Breast epithelium (tissue), 3 donors: ENCODE measurements around the gene CEP128.

ENCODE experiments used
- POLR2A ChIP-seq: fragments of 450-650 bp; IDR thresholded peaks from one replicate; pipeline ENCODE4 v1.6.1; 2016; ENCODE audit warnings: antibody characterized with exemption, mild to moderate bottlenecking, moderate library complexity
- TF ChIP-seq, protein P1 (sequence below), 3 donors: fragments of 450-650 bp; IDR thresholded peaks; one replicate each; pipeline ENCODE4 v1.5.1; 2016 to 2017; ENCODE audit warnings: antibody characterized with exemption in 3 of 3, mild to moderate bottlenecking in 3 of 3, moderate library complexity in 3 of 3

DNA sequence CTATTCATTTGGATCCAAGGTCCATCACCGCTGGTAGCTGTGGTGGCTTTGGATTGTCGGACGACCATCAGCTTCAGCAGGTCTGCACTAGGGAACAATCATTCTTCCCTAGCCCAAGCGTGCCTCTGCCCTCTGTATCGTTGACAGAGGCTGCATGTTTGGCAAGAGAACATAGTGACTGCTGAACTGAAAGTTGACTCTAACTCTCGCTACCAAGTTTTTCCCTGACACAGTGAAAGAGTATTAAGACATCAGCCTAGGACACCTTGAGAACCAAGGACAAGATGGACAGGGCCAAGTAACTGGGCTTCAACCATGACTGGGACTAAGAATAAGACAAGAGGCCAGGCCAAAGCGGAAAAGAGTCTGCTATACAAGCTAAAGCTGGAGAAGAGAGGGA lies 40.1 kb upstream of the CEP128 start:
- TF ChIP-seq, protein P1, sequence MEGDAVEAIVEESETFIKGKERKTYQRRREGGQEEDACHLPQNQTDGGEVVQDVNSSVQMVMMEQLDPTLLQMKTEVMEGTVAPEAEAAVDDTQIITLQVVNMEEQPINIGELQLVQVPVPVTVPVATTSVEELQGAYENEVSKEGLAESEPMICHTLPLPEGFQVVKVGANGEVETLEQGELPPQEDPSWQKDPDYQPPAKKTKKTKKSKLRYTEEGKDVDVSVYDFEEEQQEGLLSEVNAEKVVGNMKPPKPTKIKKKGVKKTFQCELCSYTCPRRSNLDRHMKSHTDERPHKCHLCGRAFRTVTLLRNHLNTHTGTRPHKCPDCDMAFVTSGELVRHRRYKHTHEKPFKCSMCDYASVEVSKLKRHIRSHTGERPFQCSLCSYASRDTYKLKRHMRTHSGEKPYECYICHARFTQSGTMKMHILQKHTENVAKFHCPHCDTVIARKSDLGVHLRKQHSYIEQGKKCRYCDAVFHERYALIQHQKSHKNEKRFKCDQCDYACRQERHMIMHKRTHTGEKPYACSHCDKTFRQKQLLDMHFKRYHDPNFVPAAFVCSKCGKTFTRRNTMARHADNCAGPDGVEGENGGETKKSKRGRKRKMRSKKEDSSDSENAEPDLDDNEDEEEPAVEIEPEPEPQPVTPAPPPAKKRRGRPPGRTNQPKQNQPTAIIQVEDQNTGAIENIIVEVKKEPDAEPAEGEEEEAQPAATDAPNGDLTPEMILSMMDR (IDR thresholded peaks at IDR 0.05): no peak
- no peak for TF ChIP-seq POLR2A
